Measurements from ENCODE around the gene UBALD2.

DNA sequence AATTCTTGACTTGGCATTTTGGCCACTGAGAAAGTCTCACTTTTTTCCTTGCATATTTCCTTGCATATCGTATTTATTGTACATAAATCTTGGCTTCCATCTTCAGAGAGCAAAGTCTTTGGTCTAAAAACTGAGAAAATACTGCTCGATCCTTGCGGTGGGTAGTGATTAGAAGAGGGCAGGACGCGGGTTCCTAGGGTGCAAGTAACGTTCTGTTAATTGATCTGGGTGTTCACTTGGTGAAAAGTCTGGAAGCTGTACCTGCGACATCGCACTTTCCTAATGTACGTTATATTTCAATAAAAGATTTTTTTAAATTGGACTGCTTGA, 758 bp upstream of the UBALD2 start:
- no peak for TF ChIP-seq CTCF (IDR thresholded peaks at IDR 0.05; ENCODE audit: borderline replicate concordance, extremely low read depth, low read length, poor library complexity, severe bottlenecking)
- TF ChIP-seq EZH2 (IDR thresholded peaks at IDR 0.05; ENCODE audit: borderline replicate concordance, low read depth, low read length, severe bottlenecking) = no peak

Measured in DND-41 (cell line).